A673 (cell line): ENCODE results near the gene RIPOR2. TPM values are rescaled to one million over a fixed set of nuclear protein-coding genes. Genes with fewer than 3 reads are reported as not detected.
A peak's percentile ranks its signal among the peaks of the same experiment; 100 is the strongest.
"Not testable (repeated sequence)": the region's sequence is repeated elsewhere in the genome, so short reads cannot be mapped to it uniquely, and the experiment has no call there.

Experiments used
- BruUV-seq: library from RNA; stranded (reverse); fragments of 400-500 nt; replicated peaks from 2 replicates; lab custom pipeline; 2021; lab: Mats Ljungman, UMichigan
- CTCF ChIA-PET: fragments of 300-600 bp; sonication (Branson Sonifier 250); formaldehyde crosslinking; loops from one replicate; lab custom pipeline; 2022; ENCODE audit warnings: antibody characterized with exemption; lab: Charles Lee
- POLR2A ChIA-PET: fragments of 300-600 bp; sonication (Branson Sonifier 250); formaldehyde crosslinking; loops from one replicate; lab custom pipeline; 2022; ENCODE audit warnings: antibody characterized with exemption; ENCODE audit not compliant: low non-redundant PET; lab: Charles Lee
- DNase-seq: peaks from one replicate; pipeline ENCODE4 v3.0.0-alpha.2; 2015; ENCODE audit warnings: low spot score
- H3K27ac ChIP-seq: fragments of 200-600 bp; sonication (generic); 2 replicates; pipeline ENCODE4 v1.5.1; 2016; ENCODE audit warnings: mixed run types, low read depth, mild to moderate bottlenecking, mixed read lengths, antibody characterized with exemption, low read length; ENCODE audit not compliant: poor library complexity, severe bottlenecking
- H3K27me3 ChIP-seq: fragments of 200-600 bp; sonication (generic); replicated peaks from 2 replicates; pipeline ENCODE4 v1.6.1; 2017; ENCODE audit warnings: mixed run types, low read depth, mild to moderate bottlenecking, mixed read lengths, antibody characterized with exemption, low read length; ENCODE audit not compliant: insufficient read depth, poor library complexity
- H3K36me3 ChIP-seq: fragments of 200-600 bp; sonication (generic); 2 replicates; pipeline ENCODE4 v1.6.1; 2016; ENCODE audit warnings: mixed run types, mild to moderate bottlenecking, mixed read lengths, antibody characterized with exemption, low read length; ENCODE audit not compliant: insufficient read depth, poor library complexity, severe bottlenecking
- H3K4me1 ChIP-seq: fragments of 200-600 bp; sonication (generic); 2 replicates; pipeline ENCODE4 v1.6.1; 2017; ENCODE audit warnings: mixed run types, mild to moderate bottlenecking, mixed read lengths, antibody characterized with exemption, low read length; ENCODE audit not compliant: insufficient read depth, poor library complexity, severe bottlenecking
- H3K4me3 ChIP-seq: fragments of 200-600 bp; sonication (generic); 2 replicates; pipeline ENCODE4 v1.5.1; 2016; ENCODE audit warnings: low read depth, mixed run types, mild to moderate bottlenecking, mixed read lengths, low read length; ENCODE audit not compliant: poor library complexity, severe bottlenecking
- H3K9me3 ChIP-seq: fragments of 200-600 bp; sonication (generic); 2 replicates; pipeline ENCODE4 v1.6.1; 2016; ENCODE audit warnings: mixed run types, low read depth, mild to moderate bottlenecking, mixed read lengths, antibody characterized with exemption, low read length; ENCODE audit not compliant: poor library complexity, severe bottlenecking
- EZH2 ChIP-seq: fragments of 200-600 bp; sonication (generic); IDR thresholded peaks from 2 replicates; pipeline ENCODE4 v1.6.1; 2017; ENCODE audit warnings: borderline replicate concordance, low read depth, mild to moderate bottlenecking, mixed read lengths, antibody characterized with exemption, low read length; ENCODE audit not compliant: poor library complexity, severe bottlenecking
- intact Hi-C: fragments of 100-400 bp; cut with micrococcal nuclease; formaldehyde crosslinking; loops from one replicate; pipeline ENCODE4 v1.10.0; 2022; ENCODE audit not compliant: unreplicated experiment
- total RNA-seq: library from RNA; stranded (reverse); gene quantifications from 2 replicates; pipeline ENCODE4 v1.2.3, GENCODE V29; 2021
- TF ChIP-seq, protein P1 (sequence below): fragments of 300-800, 200-600 bp; sonication (generic); conservative IDR thresholded peaks from 2 replicates; pipeline ENCODE4 v1.5.1; 2017; ENCODE audit warnings: low read depth, mild to moderate bottlenecking, antibody characterized with exemption, low read length, moderate library complexity, mixed read lengths

The RIPOR2 gene
- total RNA-seq, 1 experiment from 2014 or later: 0.17 TPM

DNA sequence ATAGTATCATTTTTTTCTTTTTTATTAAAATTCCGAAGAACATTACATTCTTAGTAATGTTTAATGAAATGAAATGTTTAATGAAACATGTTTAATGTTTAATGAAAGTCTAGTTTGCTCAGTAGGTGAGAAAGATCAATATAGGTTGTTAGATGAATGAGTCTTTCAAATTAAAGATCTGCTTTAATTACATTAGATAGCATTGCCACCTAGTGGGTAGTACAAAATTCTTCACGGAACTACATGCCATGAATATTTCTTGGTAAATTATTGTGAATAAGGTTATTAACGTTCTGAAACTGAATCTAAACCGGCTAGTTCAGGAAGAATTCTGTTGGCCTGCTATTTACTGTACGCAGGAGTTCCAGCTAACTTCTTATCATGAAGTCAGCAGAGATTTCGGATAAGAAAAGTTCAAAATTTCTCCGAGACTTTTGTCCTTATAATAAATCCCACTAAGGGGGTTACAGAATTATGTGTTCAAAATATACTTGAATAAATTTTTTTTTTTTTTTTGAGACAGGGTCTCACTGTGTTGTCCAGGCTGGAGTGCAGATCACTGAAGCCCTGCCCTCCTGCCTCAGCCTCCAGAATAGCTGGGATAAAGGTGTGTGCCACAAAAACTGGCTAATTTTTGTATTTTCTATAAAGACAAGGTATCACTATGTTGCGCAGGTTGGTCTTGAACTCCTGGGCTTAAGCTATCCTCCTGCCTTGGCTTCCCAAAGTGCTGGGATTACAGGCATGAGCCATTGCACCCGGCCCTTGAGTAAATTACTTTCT, 168.9 kb downstream of the RIPOR2 start:
- Histone ChIP-seq H3K36me3 (no peaks in the 10 kb centered on the region), H3K27me3 (no peaks in the 10 kb centered on the region), H3K27ac (no peak overlapping the region), H3K4me1 (no peaks in the 10 kb centered on the region), H3K4me3 (no peak overlapping the region), H3K9me3 (no peaks in the 10 kb centered on the region)
- BruUV-seq: no TSS peak
- DNase-seq: peak; percentile 42
- ChIA-PET POLR2A (no interaction called here), CTCF (interaction anchor here (1.0 kb wide), 1 partner anchor 186 kb away, joined by 3 read pairs; no protein-coding TSS in a partner anchor)
- intact Hi-C loops: loop anchor here (2.0 kb wide), 2 partner anchors 186 to 242 kb away; no protein-coding TSS in a partner anchor
- TF ChIP-seq EZH2: no peak
- TF ChIP-seq, protein P1, sequence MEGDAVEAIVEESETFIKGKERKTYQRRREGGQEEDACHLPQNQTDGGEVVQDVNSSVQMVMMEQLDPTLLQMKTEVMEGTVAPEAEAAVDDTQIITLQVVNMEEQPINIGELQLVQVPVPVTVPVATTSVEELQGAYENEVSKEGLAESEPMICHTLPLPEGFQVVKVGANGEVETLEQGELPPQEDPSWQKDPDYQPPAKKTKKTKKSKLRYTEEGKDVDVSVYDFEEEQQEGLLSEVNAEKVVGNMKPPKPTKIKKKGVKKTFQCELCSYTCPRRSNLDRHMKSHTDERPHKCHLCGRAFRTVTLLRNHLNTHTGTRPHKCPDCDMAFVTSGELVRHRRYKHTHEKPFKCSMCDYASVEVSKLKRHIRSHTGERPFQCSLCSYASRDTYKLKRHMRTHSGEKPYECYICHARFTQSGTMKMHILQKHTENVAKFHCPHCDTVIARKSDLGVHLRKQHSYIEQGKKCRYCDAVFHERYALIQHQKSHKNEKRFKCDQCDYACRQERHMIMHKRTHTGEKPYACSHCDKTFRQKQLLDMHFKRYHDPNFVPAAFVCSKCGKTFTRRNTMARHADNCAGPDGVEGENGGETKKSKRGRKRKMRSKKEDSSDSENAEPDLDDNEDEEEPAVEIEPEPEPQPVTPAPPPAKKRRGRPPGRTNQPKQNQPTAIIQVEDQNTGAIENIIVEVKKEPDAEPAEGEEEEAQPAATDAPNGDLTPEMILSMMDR: peak; percentile 60

DNA sequence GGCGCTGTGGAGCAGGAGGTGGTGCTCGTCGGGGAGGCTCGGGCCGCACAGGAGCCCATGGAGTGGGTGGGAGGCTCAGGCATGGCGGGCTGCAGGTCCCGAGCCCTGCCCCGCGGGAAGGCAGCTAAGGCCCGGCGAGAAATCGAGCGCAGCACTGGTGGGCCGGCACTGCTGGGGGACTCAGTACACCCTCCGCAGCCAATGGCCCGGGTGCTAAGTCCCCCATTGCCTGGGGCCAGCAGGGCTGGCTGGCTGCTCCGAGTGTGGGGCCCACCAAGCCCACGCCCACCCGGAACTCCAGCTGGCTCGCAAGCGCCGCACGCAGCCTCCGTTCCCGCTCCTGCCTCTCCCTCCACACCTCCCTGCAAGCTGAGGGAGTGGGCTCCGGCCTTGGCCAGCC, 169.8 kb downstream of the RIPOR2 start:
- H3K27ac ChIP-seq, H3K9me3 ChIP-seq, DNase-seq, BruUV-seq, H3K4me3 ChIP-seq, H3K36me3 ChIP-seq, POLR2A ChIA-PET, H3K4me1 ChIP-seq, H3K27me3 ChIP-seq: not testable (repeated sequence)
- intact Hi-C loops: loop anchor here (2.0 kb wide), 2 partner anchors 185 to 241 kb away; no protein-coding TSS in a partner anchor
- CTCF ChIA-PET: interaction anchor here (1.0 kb wide), 1 partner anchor 185 kb away, joined by 3 read pairs; no protein-coding TSS in a partner anchor

DNA sequence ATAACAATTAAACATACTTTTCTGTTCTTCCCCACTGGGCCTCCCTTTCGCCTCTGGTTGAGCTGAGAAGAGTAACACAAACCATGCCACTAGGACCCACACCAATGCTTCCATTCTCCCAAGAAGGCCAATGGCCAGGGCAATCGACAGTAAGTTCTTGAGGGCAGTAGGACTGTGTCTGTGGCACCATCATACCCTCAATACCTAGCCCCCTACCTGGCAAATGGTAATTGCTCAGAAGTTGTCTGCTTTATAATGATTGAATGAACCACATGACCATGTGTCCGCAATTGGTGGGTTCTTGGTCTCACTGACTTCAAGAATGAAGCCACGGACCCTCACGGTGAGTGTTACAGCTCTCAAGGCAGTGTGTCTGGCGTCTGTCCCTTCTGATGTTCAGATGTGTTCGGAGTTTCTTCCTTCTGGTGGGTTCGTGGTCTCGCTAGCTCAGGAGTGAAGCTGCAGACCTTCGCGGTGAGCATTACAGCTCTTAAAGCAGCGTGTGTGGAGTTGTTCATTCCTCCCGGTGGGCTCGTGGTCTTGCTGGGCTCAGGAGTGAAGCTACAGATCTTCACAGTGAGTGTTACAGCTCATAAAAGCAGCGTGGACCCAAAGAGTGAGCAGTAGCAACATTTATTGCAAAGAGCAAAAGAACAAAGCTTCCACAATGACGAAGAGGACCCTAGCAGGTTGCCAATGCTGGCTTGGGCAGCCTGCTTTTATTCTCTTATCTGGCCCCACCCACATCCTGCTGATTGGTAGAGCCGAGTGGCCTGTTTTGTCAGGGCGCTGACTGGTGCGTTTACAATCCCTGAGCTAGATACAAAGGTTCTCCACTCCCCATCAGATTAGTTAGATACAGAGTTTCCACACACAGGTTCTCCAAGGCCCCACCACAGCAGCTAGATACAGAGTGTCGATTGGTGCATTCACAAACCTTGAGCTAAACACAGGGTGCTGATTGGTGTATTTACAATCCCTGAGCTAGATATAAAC, 170.6 kb downstream of the RIPOR2 start:
- H3K9me3 ChIP-seq, H3K36me3 ChIP-seq, H3K4me1 ChIP-seq, H3K4me3 ChIP-seq, DNase-seq, CTCF ChIA-PET, intact Hi-C loops, H3K27ac ChIP-seq, POLR2A ChIA-PET, H3K27me3 ChIP-seq: not testable (repeated sequence)
- TSS peak; percentile 95 for BruUV-seq

DNA sequence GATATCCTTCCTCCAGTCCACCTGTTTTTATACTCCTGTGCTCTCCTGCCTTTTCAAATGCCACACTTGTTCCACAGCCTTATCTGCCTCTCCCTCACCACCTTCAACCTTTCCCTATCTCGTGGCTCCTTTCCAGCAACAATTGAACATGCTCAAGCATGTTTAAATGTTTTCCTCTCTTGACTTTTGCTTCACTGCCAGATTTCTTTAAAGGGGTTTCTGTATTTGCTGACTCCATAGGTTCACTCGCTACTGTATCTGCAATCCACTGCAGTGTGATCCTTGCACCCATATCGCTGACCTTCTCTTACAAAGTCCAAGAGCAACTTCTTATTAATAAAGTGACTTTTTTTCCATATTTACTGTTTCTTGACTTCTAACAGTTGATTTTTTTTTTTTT, 172.2 kb downstream of the RIPOR2 start:
- Histone ChIP-seq H3K4me1 (no peaks in the 10 kb centered on the region), H3K9me3 (no peaks in the 10 kb centered on the region), H3K4me3 (no peak overlapping the region), H3K27me3 (no peaks in the 10 kb centered on the region), H3K36me3 (no peaks in the 10 kb centered on the region), H3K27ac (no peak overlapping the region)
- CTCF ChIA-PET: no interaction called here
- no TSS peak for BruUV-seq
- TF ChIP-seq, protein P1: no peak
- TF ChIP-seq EZH2: no peak
- POLR2A ChIA-PET: no interaction called here
- intact Hi-C loops: no loop called here
- DNase-seq: no peak
